ENCODE measurements around the gene OSBPL2. TPM values are rescaled to one million over a fixed set of nuclear protein-coding genes. Genes with fewer than 3 reads are reported as not detected.

OSBPL2 gene
- 33.0 TPM for polyA plus RNA-seq (ENCODE audit: insufficient read length)

DNA sequence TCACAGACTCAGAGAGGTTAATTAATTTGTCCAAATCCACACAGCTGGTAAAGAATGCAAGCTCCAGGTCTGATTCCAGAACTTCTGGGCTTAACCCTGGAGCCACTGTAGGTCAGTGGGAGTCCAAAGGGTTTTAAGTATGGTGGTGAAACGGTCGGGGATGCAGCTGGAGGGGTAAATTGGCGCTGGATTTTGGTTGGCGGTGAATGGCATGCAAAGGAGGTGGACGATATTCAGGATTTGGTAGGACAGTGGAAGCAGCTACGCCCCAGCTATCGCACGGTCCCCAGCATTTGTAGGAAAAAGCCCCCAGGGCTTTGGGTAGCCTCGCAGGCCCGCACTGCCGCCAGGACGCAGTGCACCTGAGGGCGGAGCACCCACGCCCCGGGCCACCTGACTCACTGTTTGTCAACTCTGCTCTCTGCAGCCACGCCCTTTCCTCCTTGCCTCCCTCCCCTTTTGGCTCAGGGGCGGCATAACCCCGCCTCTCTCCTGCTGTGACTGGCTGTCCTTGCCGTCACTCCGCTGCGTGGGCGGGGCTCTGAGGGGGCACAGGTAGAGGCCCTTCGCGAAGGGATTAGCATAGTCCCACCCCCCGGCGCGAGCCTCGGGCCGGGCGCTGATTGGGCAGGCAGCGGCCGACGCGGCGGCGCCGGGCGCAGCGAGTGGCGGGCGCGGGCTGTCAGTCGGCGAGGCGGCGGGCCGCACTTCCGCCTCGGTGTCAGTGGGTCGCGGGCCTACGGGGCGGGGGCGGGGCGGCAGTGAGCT is at the start of gene OSBPL2:
Gene OSBPL2, plus strand, starts transcription at position 721 of the 768 bp plus-strand sequence. CDS start 17,664 bp downstream, outside the sequence.
- peak; percentile 86 for DNase-seq (ENCODE audit: low read depth)

DNA sequence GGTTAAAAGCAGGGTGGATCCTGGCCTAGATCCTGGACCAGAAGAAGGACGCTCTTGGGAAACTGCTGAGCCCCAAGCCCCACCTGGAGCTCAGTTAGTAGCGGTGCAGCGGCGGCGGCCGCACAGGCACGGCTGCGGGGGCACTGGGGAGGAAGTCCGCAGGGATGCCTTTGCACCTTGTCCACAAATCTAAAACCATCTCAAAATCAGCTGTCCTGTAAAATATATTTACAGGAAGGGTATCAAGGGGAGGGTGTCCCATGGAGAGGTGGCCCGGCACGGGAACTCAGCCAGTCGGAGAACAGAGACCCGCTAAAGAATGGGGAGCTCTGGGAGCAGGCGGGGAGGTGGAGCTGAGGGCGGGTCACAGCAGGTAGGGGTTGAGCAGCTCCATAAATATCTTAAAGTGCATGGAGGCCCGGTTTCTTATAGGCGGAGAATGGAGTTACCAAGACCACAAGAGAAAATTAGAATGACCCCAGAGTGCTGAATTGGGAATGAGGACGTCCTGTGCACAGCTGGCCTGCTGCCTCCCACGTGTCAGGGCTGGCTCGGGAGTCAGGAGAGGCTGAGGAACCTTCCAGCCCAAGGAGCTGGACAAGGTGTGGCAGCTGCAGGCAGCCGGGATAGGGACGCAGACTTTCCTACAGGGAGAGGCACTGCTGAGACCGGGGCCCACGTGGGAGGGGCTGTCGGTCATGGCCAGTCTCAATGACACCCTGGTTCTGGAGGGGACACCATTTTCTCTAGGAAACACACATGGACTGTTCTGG is 47.5 kb upstream of the OSBPL2 start:
- no peak for DNase-seq (ENCODE audit: low read depth)

DNA sequence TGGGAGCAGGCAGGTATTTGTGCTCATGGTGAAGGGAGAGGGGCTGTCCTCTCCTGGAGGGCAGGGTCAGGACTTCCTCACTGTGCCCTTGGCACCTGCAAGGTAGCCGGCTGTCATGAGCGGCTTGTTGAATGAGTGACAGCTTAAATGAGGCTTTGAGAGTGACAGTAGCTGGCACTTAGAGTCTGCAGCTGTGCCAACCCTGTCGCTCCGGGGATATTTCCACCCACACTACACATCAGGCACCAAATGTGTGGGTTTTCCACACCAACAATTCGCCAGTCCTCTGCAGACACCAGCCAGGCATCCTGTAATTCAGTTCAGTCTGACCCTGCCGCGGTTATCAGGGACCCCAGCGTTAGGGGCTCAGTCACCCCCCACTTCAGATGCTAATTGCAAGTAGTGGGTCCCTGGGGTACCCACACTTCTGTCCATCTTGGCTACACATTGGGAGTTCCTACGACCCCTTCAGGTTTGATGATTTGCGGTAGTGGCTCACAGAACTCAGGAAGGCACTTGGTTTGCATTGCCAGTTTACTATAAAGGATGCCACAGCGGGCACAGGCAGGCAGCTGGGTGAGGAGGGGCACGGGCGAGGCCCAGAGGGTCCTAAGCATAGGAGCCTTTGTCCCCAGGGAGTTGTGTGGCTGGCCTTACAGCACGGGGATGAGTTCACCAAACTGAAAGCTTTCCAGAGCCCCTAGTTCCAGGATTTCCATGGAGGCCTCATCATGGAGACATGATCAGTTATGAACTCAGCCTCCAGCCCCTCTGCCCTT is 46.4 kb upstream of the OSBPL2 start:
- DNase-seq (ENCODE audit: low read depth), result no peak

DNA sequence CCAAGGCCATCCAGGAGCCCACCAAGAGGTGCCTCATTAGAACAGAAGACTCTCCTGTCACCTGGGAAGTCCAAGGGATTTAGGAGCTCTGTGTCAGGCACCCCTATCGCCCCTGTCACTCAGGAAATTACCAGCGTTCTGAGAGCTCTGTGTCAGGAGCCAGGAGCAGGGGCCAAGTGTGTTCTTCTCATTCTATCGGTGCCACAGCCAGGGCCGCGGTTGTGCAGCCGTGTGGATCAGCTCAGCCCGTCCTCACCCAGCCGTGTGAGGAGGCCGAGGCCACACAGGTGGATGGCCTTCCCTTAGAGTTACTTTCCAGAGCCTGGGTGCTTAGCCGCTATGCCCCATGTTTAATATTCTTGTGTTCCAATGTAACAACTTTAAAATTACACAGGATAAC is 45.7 kb upstream of the OSBPL2 start:
- no peak for DNase-seq (ENCODE audit: low read depth)

DNA sequence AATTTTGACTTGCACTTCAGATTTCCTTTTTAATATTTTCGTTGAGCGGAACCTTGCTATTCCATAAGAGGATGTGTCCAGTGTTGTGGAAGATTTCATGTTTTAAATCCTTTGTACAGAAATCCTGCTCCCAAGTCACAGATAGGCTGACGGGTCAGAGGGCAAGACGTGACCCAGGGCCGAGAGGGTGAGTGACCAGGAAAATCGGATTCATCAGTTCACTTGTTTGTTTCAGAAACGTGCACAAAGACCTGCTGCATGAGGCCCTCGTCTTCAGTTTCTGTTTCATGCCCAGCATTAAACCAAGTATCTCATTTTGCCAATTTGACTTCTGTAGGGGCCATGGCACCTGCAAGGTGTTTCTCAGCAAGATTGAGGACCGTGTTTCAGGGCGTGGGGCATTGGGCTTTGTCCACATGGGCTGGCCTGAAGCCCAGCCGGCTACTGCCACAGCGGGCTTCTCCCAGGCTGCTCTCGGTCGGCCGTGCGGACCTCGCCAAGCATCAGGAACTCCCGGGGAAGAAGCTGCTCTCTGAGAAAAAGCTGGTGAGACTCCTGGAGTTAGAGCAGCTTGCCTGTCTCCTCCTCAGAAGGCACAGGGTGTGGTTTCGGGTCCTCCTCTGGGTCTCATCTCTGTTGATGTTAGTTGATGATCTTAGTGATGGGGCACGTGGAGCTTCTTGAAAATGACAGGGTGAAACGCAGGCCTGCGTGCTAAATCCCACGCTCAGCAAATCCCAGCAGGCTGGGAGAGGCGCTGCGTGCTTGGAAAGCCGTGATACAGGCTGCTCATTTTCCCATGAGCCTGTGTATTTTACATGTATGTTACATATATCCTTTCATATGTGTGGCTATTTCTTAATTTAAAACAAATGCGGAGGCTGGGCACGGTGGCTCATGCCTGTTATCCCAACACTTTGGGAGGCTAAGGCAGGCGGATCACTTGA is 45.0 kb upstream of the OSBPL2 start:
- DNase-seq (ENCODE audit: low read depth), result no peak

DNA sequence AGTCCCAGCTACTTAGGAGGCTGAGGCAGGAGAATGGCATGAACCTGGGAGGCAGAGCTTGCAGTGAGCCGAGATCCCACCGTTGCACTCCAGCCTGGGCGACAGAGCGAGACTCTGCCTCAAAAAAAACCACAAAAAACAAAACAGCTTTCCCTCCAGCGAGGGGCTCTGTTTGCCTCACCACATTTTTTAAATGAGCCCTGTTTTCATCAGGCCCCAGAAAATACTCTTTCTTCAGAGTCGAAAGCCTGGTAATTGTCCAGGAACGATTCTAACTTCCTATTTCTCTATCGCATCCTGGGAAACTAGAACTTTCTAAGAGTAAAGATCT is 43.3 kb upstream of the OSBPL2 start:
- no peak for DNase-seq (ENCODE audit: low read depth)

DNA sequence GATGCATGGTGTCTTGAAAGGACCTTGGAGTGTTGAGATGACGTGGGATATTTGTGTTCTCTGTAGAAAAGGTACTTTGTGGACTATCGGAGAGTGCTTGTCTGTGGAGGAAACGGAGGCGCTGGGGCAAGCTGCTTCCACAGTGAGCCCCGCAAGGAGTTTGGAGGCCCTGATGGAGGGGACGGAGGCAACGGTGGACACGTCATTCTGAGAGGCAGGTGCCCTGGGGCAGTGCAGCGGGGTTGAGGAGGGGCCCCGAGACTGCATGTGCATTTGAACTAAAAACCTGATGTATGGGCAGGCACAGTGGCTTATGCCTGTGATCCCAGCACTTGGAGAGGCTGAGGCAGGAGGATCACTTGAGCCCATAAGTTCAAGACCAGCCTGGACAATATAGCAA is 42.6 kb upstream of the OSBPL2 start:
- DNase-seq (ENCODE audit: low read depth), result no peak

DNA sequence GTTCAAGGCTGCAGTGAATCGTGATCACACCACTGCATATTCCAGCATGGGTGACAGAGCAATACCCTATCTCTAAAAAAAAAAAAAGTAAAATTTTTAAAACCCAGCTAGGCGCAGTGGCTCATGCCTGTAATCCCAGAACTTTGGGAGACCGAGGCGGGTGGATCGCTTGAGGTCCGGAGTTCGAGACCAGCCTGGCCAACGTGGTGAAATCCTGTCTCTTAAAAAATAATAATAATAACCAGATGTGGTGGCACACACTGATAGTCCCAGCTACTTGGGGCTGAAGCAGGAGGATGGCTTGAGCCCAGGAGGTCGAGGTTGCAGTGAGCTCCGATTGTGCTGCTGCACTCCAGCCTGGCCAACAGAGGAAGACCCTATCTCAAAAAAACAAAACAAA is 42.0 kb upstream of the OSBPL2 start:
- DNase-seq (ENCODE audit: low read depth), result no peak

DNA sequence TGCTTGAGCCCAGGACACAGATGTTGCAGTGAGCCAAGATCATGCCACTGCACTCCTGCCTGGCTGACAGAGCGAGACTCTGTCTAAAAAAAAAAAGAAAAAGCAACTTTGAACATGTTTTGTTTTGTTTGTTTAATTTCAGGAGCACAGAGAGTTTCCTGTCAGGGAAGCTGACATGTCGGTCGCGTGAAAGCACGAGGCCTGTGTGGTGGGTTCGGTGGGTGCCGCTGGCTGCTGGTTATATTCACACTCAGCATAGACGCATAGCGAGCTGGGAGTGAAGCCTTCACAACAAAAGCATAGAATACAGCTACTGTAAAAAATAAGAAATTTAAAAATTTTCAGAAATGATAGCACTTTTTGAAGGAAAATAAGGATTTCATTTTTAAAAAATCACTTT is 41.0 kb upstream of the OSBPL2 start:
- DNase-seq (ENCODE audit: low read depth), result no peak

DNA sequence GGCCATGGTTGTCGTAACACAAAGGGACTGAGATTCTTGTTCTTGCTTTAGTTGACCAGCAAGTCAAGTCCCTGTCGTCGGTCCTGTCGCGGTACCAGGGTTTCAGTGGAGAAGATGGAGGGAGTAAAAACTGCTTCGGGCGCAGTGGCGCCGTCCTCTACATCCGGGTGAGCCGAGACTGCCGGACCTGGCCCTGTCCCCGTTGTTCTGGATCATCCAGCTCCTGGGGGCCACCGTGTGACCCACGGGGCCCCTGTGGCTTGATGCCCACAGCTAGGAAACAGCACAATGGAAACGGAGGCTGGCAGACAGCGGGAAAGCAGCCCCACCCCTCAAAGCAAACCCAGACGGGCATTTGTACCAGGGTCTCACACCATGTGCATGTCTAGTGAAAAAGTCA is 40.5 kb upstream of the OSBPL2 start:
- no peak for DNase-seq (ENCODE audit: low read depth)

DNA sequence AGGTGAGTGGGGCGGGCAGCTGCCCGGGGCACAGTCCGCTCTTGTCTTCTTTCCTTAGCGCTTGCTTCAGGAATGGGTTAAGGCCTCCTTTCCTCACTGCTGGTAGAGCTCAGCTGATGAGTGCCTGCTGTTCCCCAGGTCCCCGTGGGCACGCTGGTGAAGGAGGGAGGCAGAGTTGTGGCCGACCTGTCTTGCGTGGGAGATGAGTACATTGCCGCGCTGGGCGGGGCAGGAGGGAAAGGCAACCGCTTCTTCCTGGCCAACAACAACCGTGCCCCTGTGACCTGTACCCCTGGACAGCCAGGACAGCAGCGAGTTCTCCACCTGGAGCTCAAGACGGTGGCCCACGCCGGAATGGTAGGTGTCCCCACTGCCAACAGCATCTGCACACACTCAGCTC is 39.8 kb upstream of the OSBPL2 start:
- no peak for DNase-seq (ENCODE audit: low read depth)

DNA sequence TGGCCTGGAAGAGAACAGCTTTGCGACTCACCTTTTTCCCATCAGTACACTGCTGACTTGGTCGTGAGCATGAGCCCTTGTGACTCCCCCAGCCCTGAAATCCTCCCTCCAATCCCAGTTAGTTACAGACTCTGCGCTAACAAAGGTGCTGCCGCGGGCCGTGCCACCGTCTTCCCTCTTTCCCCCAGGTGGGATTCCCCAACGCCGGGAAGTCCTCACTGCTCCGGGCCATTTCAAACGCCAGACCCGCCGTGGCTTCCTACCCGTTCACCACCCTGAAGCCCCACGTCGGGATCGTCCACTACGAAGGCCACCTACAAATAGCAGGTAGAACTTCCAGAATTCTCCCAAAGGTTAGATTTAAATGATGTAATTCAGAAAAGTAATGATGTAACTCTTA is 39.4 kb upstream of the OSBPL2 start:
- DNase-seq (ENCODE audit: low read depth), result no peak

DNA sequence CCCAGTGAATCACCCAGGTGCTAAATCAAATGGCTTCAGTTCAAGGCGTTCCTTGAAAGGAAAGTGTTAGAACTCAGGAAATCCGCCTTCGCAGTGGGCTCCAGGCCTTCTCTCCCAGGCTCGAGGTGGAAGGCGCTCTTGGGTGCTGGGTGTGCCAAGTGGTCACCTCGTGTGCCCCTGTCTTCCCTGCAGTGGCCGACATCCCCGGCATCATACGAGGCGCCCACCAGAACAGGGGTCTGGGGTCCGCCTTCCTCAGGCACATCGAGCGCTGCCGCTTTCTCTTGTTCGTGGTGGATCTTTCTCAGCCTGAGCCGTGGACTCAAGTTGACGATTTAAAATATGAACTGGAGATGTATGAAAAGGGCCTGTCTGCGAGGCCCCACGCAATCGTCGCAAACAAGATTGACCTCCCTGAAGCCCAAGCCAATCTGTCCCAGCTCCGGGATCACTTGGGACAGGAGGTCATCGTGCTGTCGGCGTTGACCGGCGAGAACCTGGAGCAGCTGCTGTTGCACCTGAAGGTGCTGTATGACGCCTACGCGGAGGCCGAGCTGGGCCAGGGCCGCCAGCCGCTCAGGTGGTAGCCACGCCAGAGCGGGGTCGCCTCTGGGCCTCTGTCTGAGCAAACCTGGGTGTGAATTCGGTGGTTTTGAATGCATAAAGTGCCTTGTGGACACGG is 37.7 kb upstream of the OSBPL2 start:
- no peak for DNase-seq (ENCODE audit: low read depth)

DNA sequence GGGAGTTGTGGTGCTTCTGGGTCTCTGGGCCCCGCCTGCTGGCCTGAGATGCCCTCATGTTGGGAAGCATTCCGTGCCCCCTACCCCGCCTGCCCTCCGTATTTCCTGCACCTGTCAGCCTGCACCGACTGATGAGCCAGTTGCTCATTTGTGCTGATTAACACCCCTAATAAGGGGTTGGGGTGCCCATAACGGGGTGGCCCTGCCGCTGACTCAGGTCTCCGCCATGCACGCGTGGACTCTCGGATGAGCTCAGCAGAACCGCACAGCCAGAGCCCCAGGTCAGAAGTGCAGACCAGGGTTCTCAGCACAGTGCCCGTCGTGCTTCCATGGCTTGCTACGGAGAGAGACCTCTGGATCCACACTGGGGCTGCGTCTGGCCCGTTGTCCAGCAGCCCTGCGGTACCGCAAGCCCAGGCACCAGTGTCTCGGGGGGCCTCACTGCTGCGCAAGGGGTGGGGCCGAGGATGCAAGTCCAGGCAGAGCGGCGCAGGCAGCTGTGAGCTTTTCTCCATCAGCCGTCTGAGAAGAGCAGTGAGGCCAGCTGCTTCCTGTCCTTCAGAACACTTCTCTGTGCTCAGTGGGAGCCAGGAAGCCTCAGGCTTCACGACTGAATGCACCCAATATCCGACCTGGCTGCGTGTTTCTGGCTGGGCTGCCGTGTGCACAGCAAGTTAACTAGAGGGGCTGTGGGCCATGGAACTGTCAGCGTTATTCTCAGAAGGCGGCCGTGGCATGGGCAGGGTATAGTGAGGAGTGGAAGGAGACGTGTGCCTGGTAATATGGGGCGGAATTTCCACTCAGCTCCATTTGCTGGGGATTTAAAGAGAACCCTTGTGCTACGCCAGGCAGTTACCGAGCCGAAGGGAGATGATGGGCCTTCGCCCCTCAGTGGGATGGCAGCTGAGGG is 36.9 kb upstream of the OSBPL2 start:
- no peak for DNase-seq (ENCODE audit: low read depth)

DNA sequence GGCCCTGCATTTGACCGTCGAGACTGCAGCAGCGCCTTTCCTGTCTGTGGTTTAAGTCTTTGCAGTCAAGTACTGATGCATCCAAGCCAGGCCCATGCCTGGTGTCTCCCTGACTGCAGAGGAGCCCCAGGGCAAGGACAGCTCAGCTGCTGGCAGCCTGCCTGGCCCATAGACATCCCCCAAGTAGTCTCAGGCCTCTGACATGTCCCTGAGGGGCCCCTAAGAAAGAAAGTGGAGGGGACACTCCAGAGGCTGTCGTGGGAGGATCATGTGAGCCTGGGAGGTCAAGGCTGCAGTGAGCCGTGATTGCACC is 36.3 kb upstream of the OSBPL2 start:
- DNase-seq (ENCODE audit: low read depth), result no peak

DNA sequence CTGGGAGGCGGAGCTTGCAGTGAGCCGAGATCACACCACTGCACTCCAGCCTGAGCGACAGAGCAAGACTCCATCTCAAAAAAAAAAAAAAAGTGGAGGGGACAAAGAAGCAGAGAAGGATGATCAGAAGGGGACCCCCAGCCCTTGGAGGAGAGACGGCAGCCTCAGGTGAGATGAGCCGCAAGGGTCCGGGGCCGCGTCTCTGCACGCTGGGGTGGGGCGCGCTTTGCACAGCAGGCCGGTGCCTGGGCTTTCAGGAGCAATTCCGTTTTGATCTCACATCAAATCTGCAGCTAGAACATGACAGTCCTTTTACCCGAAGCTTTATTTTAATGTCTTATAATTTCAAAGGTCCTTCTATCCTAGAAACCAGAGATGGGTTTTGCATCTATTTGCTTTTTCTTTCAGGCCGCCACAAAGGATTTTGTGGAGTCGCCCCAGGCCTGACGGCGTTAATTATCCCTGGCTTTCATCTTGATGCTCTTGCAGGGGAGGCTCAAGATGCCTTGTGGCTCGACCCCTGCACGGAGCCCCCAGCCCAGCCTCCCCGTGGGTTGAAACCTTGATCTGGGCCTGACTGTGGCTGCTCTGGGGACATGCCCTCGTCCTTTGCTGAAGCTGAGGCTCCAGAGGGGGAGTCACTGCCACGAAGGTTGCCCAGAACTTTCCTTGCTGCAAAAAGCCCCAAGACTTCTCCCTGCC is 35.5 kb upstream of the OSBPL2 start:
- DNase-seq (ENCODE audit: low read depth), result no peak

DNA sequence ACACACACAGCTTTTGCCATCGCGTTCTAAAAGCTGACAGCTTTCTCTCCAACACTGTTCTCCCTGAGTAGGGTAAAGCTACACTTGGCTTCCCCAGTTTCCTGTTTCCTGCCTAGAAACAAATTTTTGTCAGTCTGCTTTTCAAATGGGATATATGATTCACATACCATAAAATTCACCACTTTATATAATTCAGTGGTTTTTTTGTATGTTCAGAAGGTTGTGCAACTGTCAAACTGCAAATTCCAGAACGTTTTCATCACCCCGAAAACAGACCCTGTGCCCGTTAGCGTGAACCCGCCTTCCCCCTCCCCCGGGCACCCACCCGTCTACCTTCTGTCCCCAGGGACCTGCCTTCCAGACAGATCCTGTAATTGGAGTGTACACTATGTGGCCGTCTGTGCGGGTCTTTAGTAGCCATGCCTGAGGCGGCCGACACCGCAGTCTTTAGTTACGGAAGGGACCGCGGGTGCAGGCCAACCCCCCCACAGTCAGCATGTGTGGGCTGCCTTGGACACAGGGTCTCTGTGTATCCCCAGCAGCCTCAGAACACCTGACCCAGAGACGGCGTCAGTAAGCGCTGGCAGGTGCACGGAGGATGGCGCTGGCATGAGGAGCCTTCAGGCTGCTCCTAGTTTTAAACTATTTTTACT is 34.8 kb upstream of the OSBPL2 start:
- no peak for DNase-seq (ENCODE audit: low read depth)

DNA sequence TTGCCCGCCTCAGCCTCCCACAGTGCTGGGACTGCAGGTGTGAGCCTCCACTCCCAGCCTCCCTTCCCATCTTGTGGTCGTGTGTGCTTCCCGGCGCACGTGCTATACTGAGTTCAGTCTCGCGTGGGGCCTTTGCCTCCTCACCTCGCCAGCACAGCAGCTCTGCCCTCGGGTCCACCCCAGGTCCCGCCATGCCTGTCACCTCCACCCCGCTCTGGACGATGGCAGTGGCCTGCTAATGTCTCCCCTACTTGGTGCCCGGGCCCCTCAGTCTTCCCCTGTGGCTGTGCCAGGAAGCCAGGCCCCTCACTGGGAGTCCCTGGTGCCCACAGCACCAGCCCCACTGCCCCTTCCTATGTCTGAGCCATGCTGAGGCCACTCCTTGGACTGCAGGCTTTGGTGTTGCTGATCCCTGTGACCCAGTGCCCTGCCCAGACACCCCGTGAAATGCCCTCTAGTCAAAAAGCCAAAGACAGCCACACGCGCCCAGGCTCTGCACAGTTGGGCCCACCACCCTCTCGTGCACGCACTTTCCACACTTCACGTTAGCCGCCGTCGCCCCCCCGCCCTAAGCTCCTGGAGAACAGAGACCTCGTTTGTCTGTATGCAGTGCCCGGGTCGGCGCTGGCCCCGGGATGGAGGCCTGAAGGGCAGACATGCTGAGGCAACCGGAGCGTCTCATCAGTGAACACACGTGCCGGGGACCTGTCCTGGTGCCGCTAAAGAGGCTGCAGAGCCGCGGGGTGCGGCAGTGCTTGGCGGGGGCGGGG is 32.5 kb upstream of the OSBPL2 start:
- DNase-seq (ENCODE audit: low read depth), result no peak
